GM12873 (cell line): Measurements from ENCODE around the gene POLA1.
A peak's percentile ranks its signal among the peaks of the same experiment; 100 is the strongest.

Source experiments
- TF ChIP-seq, protein P1 (sequence below): IDR thresholded peaks from 2 replicates; pipeline ENCODE4 v1.5.1; 2012; ENCODE audit warnings: low read depth, mild to moderate bottlenecking, moderate library complexity, low read length, control low read depth; ENCODE audit not compliant: insufficient read depth; ENCODE audit errors: missing control alignments

The POLA1 gene

DNA sequence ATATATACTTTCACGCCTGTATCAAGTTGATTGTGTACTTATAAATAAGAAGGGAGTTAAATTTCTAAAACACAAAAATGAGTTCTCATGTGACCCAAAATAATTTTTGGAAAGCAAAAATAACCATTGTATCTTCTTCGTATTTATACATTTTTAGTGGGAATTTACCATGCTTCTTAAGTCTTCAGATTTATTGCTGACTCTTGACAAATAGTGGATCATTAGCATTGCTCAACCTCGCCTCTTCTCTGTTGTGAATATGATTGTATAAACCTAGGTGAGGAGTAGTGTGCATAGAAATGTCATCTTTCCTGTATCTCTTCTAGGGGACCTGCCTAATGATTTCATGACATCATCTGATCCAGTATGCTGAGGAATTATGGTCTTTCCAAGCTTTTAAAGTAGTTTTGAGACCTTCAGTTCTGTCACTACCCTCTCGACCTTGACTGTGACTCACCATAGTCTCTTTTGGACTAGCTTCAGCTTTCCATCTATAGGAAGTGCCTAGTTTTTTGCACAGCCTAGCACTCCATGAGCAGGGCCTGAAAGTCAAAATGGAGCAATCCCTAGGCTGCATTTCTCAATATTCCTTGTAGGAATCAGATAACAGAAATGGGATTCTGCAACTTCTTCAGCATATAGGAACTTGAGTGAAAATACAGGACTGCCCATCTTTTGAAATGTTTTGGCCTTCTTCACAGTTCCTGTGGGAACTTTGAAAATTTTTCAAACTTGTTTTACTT, 164.5 kb downstream of the POLA1 start:
- TF ChIP-seq, protein P1, sequence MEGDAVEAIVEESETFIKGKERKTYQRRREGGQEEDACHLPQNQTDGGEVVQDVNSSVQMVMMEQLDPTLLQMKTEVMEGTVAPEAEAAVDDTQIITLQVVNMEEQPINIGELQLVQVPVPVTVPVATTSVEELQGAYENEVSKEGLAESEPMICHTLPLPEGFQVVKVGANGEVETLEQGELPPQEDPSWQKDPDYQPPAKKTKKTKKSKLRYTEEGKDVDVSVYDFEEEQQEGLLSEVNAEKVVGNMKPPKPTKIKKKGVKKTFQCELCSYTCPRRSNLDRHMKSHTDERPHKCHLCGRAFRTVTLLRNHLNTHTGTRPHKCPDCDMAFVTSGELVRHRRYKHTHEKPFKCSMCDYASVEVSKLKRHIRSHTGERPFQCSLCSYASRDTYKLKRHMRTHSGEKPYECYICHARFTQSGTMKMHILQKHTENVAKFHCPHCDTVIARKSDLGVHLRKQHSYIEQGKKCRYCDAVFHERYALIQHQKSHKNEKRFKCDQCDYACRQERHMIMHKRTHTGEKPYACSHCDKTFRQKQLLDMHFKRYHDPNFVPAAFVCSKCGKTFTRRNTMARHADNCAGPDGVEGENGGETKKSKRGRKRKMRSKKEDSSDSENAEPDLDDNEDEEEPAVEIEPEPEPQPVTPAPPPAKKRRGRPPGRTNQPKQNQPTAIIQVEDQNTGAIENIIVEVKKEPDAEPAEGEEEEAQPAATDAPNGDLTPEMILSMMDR = no peak

DNA sequence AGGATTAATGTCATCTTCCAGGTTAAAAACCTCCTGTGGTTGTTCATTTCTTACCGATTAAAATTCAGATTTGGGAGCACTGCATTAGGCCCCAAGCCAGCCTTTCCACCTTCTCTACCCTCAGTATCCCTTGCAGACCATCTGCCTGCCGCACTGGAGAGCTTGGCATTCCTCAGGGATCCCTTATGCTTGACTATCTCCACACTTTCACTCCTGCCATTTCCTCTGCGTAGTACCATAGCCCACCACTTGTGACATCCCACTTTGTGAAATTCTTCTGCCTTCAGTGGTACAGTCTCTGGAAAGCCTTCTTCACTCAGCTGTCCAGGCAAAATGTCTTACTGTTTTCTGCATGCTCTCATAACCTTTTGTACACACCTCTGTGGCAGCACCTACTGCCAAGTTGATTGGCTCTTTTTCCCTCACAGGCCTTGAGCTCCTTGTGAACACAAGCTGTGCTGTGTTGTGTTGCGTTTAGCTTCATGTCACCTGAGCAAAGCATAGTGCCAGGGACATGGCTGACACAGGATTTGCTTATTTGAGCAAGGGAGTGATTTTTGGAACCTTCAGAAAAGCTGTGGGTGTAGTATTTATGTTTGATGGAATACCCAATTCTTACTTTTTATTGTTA, 165.6 kb downstream of the POLA1 start:
- TF ChIP-seq, protein P1 = peak; percentile 2

DNA sequence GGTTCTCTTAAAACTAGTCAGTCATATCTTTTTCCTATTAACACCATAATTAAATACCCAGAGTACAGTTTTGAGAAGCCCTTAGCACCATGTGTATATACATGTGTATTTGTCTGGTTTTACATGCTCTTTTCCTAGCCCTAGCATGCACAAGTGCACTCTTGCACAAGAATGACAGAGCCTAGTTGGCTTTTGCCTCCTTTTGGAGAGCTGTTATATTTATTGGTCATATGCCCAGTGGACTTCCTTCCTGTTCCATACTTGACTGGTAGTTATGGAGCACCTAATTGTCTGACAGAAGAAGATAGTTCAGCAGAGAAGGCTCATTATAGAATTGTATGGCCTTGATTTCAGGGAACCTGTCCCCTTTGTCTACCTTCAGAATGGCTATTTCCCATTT, 166.4 kb downstream of the POLA1 start:
- TF ChIP-seq, protein P1 = no peak

DNA sequence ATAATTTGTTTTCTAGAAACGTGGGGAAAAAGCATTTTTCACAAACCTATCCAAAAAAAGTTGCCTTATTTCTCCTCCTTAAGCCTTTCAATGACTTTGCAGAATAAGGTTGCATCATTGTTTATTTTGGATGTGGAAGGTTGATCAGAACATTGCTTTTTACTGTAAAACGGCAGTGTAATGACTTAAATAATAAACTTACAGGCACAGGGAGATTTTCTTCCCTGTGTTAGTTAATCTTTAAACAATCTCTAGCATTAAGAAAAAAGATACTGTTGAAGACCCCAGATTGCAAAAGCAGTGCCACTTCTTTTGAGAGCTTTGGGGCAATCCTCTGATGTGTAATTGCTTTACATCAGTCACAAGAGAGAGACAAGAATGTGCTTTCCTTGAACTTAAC, 168.6 kb downstream of the POLA1 start:
- TF ChIP-seq, protein P1 = no peak

DNA sequence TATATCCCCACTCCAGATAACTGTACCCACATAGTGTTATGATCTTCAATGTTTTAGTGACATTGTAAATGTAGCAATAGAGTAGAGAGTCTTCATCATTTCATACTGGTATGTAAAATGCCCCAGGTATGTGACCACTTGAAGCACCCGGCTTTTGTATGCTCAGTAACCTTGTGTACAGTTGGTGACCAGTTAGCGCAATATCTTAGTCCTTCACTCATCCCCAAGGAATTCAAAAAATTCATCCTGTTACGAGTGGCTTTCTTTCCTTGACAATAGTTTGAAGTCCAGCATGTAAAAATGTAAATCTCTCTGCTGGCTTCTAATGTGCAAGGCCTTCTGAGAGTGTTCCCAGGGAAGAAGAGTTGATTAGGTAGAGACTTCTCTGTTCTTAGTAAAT, 176.4 kb downstream of the POLA1 start:
- TF ChIP-seq, protein P1 = no peak

DNA sequence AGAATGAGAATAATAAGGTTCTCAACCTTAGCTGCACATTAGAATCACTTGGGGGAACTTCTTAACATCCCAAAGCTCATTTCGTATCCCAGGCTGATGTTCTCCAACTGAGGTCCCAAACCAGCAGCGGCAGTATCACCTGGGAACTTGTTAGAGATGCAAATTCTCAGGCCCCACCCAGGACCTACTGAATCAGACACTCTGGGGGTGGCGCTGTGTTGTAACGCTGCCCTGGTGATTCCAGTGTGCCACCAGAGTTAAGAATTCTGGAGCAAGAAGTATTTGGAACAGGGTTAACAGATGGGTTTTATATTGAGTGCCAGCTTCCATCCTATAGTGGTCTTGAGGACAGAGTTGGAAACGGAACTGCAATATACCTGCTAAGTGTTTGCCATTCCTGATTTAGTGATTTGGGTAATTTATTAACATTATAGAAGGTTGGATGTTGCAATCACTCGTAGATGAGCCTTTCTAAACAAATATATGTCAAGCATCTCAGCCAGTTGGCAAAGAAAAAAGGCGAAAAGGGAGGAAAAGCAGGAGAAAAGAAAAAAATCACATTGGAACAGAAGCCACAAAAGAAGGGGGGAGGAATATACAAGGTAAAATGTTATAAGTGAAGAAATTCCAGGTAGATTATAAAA, 181.0 kb downstream of the POLA1 start:
- TF ChIP-seq, protein P1 = no peak

DNA sequence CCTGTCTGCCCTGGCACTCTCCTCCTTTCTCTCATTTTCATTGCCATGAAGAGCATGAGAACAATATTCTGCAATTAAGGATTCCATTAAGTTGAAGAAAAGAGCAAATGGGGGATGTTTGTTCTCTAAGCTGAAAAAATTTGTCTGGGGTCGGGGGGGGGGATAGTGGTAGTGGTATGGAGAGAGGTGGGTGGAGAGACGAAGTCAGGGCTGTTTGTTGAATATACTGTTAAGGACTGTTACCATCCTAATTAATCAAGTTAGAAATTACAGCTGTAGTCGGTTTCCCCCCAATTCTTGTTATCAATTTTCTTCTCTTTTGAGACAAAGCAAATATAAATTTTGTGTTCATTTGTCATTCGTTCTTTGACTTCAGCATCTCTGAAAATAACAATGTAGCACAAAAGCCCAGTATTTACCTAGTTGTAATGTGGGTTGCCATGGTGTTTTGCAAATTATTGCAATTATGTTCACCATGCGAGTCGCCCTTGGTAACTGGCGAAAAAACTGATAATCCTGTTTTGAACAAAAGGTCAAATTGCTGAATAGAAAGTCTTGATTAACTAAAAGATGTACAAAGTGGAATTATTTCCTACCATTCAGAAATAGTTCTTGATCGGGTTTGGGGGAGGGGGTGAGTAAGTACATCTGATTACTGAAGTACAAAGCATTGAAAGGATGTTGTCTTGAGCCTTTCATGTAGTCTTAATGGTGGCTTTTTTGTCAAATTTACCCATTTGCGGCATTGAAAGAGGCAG, 183.0 kb downstream of the POLA1 start:
- TF ChIP-seq, protein P1 = no peak
